Measurements from ENCODE around the gene ENDOV.
A peak's percentile ranks its signal among the peaks of the same experiment; 100 is the strongest.

The ENDOV gene

GRCh38 chr17:80472996-80473395 lies 58.0 kb downstream of the ENDOV start:
- DNase-seq = no peak

- no peak for DNase-seq
Observed at GRCh38 chr17:80473701-80474100, 58.7 kb downstream of the ENDOV start.

DNA sequence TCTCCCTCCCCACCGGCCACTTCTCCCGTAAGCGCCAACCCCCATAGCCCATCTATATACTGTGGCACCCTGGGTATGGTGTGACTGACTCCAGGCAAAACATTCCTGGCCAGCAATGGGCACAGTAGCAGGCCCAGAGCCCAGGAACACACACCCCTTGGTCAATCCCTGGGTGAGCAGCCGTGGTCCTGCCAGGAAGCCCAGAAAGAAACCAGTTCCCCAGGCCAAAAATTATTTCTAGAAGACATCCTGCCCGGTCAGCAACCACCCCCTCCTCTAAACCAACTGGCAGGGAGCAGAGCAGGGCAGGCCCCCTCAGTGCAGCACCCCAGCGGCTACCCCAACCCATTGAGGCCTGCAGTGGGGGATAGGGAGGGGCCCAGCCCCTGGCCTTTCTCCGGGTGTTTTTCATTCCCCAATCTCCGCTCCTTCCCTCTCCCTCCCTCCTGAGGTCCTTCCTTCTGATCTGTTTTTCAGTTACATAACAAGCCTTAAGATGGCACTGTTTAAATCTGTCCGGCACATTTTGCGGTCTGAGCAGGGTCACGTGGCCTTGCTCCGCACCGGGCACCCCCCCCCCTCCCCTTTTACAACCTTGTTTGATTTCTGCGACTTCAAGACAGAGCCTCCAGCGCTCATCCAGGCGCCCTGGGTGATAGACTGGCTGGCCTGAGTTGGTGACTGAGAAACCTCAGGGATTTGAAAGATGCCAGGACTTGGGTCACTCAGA lies 59.4 kb downstream of the ENDOV start:
- no peak for DNase-seq

DNA sequence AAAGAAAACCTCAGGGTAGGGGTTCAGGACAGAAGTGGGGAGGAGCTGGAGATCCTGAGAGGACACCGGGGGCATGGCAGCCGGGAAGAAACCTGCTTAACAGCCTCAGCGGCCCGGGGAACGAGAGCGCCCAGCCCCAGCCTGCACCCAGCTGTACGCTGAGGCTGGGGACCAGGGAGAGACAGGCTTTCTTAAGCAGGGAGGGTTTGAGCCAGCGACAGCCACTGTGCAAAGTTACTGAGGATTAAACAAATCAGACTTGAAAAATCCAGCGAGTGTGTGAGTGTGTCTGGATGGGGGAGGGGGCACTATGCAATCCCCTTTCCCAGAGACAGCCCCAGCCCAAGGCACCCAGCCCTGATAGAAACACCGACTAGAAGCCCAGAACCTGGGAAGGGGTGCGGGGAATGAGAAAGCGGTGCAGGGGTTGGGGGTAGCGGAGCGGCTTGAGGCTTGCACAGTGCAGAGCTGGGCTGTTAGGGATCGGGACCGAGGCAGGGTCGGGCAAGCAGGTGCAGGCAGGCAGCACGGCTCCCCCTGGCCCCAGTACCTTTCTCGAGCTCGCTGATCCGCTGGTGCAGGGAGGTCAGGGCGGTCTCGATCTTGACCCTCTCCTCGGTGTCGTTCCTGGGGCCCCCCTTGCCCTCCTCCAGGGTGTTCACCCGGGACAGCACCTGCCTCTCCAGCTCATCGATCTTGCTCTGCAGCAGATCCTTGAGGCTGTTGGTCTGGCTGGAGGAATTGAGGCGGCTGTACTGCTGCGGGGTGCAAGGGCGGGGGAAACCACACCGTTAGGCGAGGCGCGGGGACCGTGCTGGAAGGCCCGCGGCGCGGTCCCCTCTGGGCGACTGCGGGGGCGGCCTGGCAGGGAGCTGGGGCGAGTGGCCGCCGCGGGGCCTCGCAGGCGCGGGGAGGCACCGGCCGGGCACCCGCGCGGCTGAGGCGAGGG lies 60.3 kb downstream of the ENDOV start:
- DNase-seq = no peak

GRCh38 chr17:80475910-80476876 lies 61.2 kb downstream of the ENDOV start, which contains the start of gene NPTX1:
Gene NPTX1 (minus strand): TSS chr17:80476607. CDS start chr17:80476446, 161 bp downstream.
- DNase-seq = no peak

DNA sequence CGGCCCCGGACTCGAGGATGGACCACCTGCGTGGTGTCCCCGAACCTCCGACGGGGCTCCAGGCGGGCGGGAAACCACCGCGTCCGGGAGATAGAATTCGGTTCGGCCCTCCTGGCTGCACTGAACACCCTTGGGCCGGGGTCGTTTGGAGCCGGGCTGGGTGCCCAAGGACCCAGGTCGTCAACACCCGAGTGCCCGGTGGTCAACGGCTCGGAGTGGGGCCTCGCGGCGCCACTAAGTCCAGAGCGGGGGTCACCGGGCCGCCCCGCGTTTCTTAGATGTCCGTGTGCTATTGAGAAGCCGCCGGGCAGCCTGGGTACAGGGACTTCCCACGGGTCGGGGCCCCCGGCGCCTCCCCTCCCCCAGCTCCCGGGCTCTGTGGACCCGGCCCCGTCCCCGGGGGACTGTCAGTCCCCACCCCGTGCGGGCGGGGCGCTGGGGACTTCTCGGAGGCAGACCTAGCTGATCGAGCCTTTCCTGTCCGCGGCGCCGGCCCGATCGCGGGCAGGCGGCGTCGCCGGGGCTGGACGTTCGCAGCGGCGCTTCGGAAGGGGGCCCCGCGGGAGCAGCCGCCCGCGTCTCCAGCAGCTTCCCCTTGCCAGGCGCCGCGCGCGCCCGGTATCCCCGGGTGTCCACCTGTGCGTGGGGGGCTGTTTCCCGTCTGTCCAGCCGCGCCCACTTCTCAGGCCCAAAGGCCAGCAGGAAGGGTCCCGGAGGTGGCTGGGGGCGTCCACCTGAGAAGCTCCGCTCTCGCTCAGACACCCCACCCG lies 62.1 kb downstream of the ENDOV start:
- no peak for DNase-seq

GRCh38 chr17:80477647-80478478 lies 62.9 kb downstream of the ENDOV start:
- no peak for DNase-seq

GRCh38 chr17:80478487-80479245 lies 63.7 kb downstream of the ENDOV start:
- DNase-seq = no peak

GRCh38 chr17:80479246-80479566 lies 64.2 kb downstream of the ENDOV start:
- DNase-seq = no peak

DNA sequence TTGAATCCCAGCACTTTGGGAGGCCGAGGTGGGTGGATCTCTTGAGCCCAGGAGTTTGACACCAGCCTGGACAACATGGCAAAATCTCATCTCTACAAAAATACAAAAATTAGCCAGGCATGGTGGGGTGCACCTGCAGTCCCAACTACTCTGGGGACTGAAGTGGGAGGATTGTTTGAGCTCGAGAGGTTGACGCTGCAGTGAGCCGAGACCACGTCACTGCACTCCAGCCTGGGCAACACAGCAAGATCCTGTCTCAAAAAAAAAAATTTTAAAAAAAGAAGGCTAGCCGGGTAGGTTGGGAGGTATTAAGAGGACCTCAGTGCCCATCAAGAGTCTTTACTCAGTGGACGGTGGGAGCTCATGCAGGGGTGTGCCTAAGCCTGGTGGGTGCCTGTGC lies 65.3 kb downstream of the ENDOV start:
- no peak for DNase-seq

DNA sequence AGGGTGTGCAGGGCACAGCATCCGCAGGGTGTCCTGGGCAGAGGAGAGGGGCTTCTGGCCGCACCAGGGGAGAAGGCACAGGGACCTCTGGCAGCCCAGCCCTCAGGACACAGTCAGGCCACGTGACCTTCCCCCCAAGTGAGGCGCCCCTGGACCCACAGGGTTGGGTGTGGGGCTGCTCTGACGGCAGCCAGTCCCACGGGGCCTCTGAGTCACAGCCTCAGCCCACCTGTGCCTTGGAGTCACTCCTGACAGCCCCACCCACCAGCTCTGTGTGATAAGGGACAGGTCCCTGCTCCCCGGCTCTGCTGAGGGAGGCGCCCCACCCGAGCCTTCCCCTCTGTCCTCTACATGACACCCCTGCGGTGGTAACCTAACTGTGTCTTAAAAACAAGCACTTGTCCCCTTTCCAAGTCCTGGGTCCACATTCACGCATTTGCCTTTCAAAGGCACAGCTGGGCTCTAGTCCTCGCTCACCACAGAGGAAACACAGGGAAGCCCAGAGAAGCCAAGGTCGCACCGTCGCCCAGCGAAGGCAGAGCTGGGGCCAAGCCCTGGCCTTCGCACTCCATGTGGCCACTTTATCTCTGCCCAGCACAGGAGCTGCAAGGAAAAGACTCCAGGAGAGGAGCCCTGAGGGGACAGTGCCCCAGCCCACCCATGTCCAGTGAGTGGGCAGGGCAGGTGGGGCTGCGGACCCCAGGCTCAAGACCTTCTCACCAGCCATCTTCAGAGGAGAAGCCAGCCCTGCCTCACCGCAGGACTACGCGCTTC lies 66.5 kb downstream of the ENDOV start:
- DNase-seq = no peak

- no peak for DNase-seq
Observed at GRCh38 chr17:80482058-80482318, 67.0 kb downstream of the ENDOV start.

DNA sequence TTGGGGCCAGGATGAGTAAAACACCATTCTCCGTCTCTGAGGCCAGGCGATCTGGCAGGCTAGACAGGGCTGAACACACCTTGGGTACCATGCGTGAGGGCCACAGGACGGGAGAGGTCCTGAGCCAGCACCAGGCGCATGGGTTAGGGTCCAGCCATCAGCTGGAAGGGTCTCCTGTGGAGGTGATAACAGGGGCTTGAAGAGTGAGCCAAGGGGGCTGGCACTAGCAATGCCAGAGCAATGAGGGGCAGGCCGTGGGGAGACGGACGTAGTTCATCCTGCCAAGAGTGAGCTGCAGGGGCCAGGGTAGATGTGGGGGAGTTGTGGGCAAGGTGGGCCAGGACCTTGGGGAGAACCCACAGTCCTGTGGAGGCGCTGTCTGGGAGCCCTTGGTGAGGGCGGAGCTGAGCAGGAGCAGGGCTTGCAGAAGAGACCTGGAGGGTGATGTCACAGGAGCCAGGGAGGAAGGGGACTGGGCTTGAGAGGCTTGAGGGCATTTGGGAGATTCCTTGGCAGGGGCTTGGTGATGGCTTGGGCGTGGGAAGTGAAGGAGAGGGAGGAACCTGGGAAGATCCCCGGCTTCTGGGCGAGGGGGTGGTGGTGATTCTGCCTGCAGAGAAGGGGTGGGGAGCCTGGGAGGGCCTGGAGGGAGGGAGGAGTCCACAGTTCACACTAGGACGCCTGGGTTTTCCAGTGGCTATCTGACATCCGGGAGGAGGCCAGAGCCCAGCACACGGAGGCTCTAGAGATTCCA lies 67.8 kb downstream of the ENDOV start:
- DNase-seq = peak in 1 of 2 donors; percentile 50

DNA sequence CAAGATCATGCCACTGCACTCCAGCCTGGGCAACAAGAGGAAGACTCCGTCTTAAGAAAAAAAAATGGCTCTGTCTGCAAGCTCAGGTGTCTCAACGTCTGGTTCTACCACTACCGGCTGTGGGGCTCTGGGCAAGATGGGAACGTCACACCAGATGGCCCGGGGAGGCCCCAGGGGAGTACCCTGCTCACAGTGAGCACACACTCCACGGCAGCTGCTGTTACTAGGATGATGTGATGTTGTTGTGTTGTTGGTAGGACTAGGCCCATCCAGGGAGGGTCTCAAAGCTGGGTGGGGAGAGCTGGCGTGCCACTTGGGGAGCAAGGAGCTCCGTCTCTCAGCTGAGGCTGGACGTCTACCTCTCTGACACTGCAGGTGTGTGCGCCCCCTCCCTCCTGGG lies 70.9 kb downstream of the ENDOV start:
- DNase-seq = no peak

- no peak for DNase-seq
Observed at GRCh38 chr17:80486692-80487091, 71.7 kb downstream of the ENDOV start.

GRCh38 chr17:80487511-80487910 lies 72.5 kb downstream of the ENDOV start:
- no peak for DNase-seq

All from inflammatory macrophage treated with lipopolysaccharide for 1 hour (primary cell).